Measurements from ENCODE around the gene CTBP1.

The CTBP1 gene

GRCh38 chr4:1208970-1209704 lies 39.8 kb downstream of the CTBP1 start:
- FAIRE-seq, result no peak

- FAIRE-seq, result no peak
Observed at GRCh38 chr4:1208266-1208961, 40.5 kb downstream of the CTBP1 start.

- no peak for FAIRE-seq
Observed at GRCh38 chr4:1207603-1208265, 41.2 kb downstream of the CTBP1 start.

- FAIRE-seq, result no peak
Observed at GRCh38 chr4:1207157-1207470, 41.8 kb downstream of the CTBP1 start.

- FAIRE-seq, result no peak
Observed at GRCh38 chr4:1206299-1207156, 42.4 kb downstream of the CTBP1 start.

- no peak for FAIRE-seq
Observed at GRCh38 chr4:1205586-1206298, 43.2 kb downstream of the CTBP1 start.

- FAIRE-seq, result no peak
Observed at GRCh38 chr4:1204828-1205585, 43.9 kb downstream of the CTBP1 start.

- no peak for FAIRE-seq
Observed at GRCh38 chr4:1204286-1204827, 44.6 kb downstream of the CTBP1 start.

GRCh38 chr4:1203026-1203616 lies 45.8 kb downstream of the CTBP1 start:
- FAIRE-seq, result no peak

- no peak for FAIRE-seq
Observed at GRCh38 chr4:1202526-1203011, 46.4 kb downstream of the CTBP1 start.

GRCh38 chr4:1201851-1202525 lies 46.9 kb downstream of the CTBP1 start:
- no peak for FAIRE-seq

GRCh38 chr4:1200425-1201035 lies 48.4 kb downstream of the CTBP1 start:
- no peak for FAIRE-seq

- no peak for FAIRE-seq
Observed at GRCh38 chr4:1199556-1200331, 49.2 kb downstream of the CTBP1 start.

GRCh38 chr4:1198098-1198844 lies 50.7 kb downstream of the CTBP1 start:
- FAIRE-seq, result no peak

GRCh38 chr4:1196421-1197183 lies 52.3 kb downstream of the CTBP1 start:
- no peak for FAIRE-seq

- no peak for FAIRE-seq
Observed at GRCh38 chr4:1195891-1196401, 53.0 kb downstream of the CTBP1 start.

- FAIRE-seq, result no peak
Observed at GRCh38 chr4:1195109-1195671, 53.7 kb downstream of the CTBP1 start.
